Prostate gland (tissue), 2 donors: Measurements from ENCODE around the gene CDC6.

Experiments used
- POLR2A ChIP-seq: fragments of 450-650 bp; IDR thresholded peaks from one replicate; pipeline ENCODE4 v1.6.1; 2016; ENCODE audit warnings: antibody characterized with exemption, mild to moderate bottlenecking
- POLR2AphosphoS5 ChIP-seq: sonication (generic); formaldehyde crosslinking; IDR thresholded peaks from one replicate; pipeline ENCODE4 v1.6.1; 2017; ENCODE audit warnings: antibody characterized with exemption
- TF ChIP-seq, protein P1 (sequence below), 4 experiments: fragments of 200-600 bp in 2 of 4; fragments of 450-650 bp in 2 of 4; sonication (generic) in 2 of 4; IDR thresholded peaks; 1 replicate in 3 of 4; 2 replicates in 1 of 4; pipeline ENCODE4 v1.5.1; 2016 to 2019; ENCODE audit warnings: antibody characterized with exemption in 4 of 4, mild to moderate bottlenecking in 2 of 4, moderate library complexity in 2 of 4

DNA sequence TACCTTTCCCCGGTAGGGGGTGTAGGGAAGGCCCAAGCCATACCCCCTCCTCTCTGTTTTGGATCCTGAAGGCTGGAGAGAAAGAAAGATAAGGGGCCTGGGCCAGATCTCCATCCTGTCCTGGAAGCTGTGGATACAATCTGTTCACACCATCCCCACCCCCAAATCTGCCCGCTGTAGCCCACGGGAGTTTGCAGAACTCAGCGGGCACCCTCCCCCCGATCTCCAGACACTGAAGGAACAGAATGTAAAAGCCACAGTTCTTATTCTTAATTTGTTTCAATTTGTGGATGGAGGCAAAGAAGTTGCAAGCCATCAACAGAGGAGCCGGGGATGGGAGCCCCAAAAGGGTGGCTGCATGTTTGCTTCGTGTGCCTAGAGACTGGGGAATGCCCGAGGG lies 49.7 kb downstream of the CDC6 start:
- TF ChIP-seq, protein P1, sequence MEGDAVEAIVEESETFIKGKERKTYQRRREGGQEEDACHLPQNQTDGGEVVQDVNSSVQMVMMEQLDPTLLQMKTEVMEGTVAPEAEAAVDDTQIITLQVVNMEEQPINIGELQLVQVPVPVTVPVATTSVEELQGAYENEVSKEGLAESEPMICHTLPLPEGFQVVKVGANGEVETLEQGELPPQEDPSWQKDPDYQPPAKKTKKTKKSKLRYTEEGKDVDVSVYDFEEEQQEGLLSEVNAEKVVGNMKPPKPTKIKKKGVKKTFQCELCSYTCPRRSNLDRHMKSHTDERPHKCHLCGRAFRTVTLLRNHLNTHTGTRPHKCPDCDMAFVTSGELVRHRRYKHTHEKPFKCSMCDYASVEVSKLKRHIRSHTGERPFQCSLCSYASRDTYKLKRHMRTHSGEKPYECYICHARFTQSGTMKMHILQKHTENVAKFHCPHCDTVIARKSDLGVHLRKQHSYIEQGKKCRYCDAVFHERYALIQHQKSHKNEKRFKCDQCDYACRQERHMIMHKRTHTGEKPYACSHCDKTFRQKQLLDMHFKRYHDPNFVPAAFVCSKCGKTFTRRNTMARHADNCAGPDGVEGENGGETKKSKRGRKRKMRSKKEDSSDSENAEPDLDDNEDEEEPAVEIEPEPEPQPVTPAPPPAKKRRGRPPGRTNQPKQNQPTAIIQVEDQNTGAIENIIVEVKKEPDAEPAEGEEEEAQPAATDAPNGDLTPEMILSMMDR (IDR thresholded peaks at IDR 0.05) = no peak
- TF ChIP-seq POLR2A (no peak), POLR2AphosphoS5 (no peak)
